ENCODE data around the gene C14orf180.

DNA sequence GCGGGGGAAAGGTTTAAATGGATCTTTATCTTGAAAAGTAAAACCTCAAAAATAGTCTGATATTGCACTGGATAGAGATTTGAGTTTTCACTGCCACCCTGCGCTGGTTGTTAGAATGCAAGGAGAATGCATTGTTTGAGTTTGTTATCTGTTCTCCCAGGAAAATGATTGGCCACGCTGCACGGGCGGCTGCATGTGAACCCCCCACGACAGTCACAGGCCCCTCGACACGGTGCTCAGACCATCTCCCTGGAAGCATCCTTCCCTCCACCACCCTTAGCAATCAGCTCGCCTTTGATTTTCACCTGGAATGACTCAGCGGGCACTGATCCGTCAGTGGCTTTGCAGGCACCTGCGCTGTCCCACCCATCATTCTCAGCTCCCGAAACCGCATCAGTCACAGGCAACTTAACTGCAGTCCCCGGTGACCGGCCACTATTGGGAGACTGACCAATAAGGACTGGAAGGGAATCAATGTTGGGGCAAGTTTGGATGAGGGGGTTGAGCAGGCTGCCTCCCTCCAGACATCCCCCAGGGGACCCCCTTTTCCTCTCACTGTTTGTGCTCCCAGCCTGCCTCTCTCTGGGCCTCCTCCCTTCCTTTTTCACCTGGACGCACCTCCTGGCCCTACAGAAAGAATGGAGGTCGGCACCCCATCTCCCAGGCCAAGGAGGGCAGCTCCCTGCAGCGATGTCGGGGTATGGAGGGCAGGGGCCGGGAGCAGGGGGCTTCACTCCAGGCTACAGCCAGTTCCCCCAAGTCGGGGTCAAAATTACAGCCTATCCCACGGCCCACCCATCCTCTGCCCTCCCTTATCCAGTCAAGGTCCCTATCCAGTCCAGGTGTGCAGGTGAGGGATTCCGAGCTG, 28.5 kb upstream of the C14orf180 start:
- TF ChIP-seq YY1 (IDR thresholded peaks at IDR 0.05; ENCODE audit: insufficient read depth, insufficient read length): no peak
- no peak for TF ChIP-seq ZNF274 (IDR thresholded peaks at IDR 0.05; ENCODE audit: low read depth, low read length)
